HG02763 (cell line): Measurements from ENCODE around the gene CWC22.

Experiments
- ATAC-seq: cut with Tn5 transposase; IDR thresholded peaks from one replicate; pipeline ENCODE4 v1.9.1; 2021; ENCODE audit warnings: mild to moderate bottlenecking, moderate library complexity; ENCODE audit not compliant: unreplicated experiment

CWC22 gene

GRCh38 chr2:179909845-179910734 is 97.0 kb downstream of the CWC22 start:
- ATAC-seq, result no peak

GRCh38 chr2:179900655-179901054 is 106.4 kb downstream of the CWC22 start:
- no peak for ATAC-seq

- ATAC-seq, result no peak
Measured at GRCh38 chr2:179899666-179900065, 107.4 kb downstream of the CWC22 start.

GRCh38 chr2:179898873-179899272 is 108.2 kb downstream of the CWC22 start:
- peak; percentile 76 for ATAC-seq
